OCI-LY1 (cell line): ENCODE data around the gene NEURL3.

Source experiments
- H2AFZ ChIP-seq: fragments of 200-600 bp; sonication (generic), shearing (Covaris generic); 2 replicates; pipeline ENCODE4 v1.6.0; 2014; ENCODE audit warnings: antibody characterized with exemption, mild to moderate bottlenecking, low read length
- H3F3A ChIP-seq: fragments of 200-600 bp; sonication (generic), shearing (Covaris generic); 2 replicates; pipeline ENCODE4 v1.6.0; 2014; ENCODE audit warnings: mild to moderate bottlenecking, antibody characterized with exemption, low read length, moderate library complexity; ENCODE audit not compliant: insufficient read depth
- H3K27ac ChIP-seq: fragments of 200-600 bp; sonication (generic); 2 replicates; pipeline ENCODE4 v1.5.1; 2014; ENCODE audit warnings: low read length, mixed run types, mild to moderate bottlenecking, low read depth; ENCODE audit not compliant: poor library complexity, severe bottlenecking
- H3K27me3 ChIP-seq: fragments of 200-600 bp; sonication (generic); 2 replicates; pipeline ENCODE4 v1.6.0; 2014; ENCODE audit warnings: antibody characterized with exemption, mild to moderate bottlenecking, low read length, moderate library complexity; ENCODE audit not compliant: insufficient read depth
- H3K36me3 ChIP-seq: fragments of 200-600 bp; sonication (generic); 2 replicates; pipeline ENCODE4 v1.6.1; 2014; ENCODE audit warnings: mild to moderate bottlenecking, antibody characterized with exemption, low read length, moderate library complexity, mixed read lengths; ENCODE audit not compliant: insufficient read depth
- H3K4me1 ChIP-seq: fragments of 200-600 bp; sonication (generic); 2 replicates; pipeline ENCODE4 v1.5.1; 2014; ENCODE audit warnings: mild to moderate bottlenecking, low read length, moderate library complexity; ENCODE audit not compliant: insufficient read depth, severe bottlenecking
- H3K4me2 ChIP-seq: fragments of 200-600 bp; sonication (generic), shearing (Covaris generic); 2 replicates; pipeline ENCODE4 v1.6.1; 2014; ENCODE audit warnings: low read length
- H3K4me3 ChIP-seq: fragments of 200-600 bp; sonication (generic); 2 replicates; pipeline ENCODE4 v1.5.1; 2014; ENCODE audit warnings: low read length, low read depth, mild to moderate bottlenecking, mixed read lengths; ENCODE audit not compliant: poor library complexity, severe bottlenecking
- H3K79me2 ChIP-seq: fragments of 200-600 bp; shearing (Covaris generic); 2 replicates; pipeline ENCODE4 v1.6.1; 2016; ENCODE audit warnings: mixed run types, low read length, mixed read lengths; ENCODE audit not compliant: insufficient read depth
- H3K9ac ChIP-seq: fragments of 200-600 bp; sonication (generic), shearing (Covaris generic); 2 replicates; pipeline ENCODE4 v1.6.1; 2014; ENCODE audit warnings: mild to moderate bottlenecking, low read length, mixed read lengths
- H3K9me2 ChIP-seq: fragments of 200-600 bp; sonication (generic), shearing (Covaris generic); 2 replicates; pipeline ENCODE4 v1.6.1; 2014; ENCODE audit warnings: low read depth, mild to moderate bottlenecking, low read length, mixed read lengths
- H3K9me3 ChIP-seq: fragments of 200-600 bp; shearing (Covaris generic); 2 replicates; pipeline ENCODE4 v1.6.1; 2014; ENCODE audit warnings: low read length, mixed read lengths
- H4K20me1 ChIP-seq: fragments of 200-600 bp; sonication (generic), shearing (Covaris generic); 2 replicates; pipeline ENCODE4 v1.6.0; 2016; ENCODE audit warnings: mild to moderate bottlenecking, low read length; ENCODE audit not compliant: insufficient read depth
- CTCF ChIP-seq: fragments of 200-600 bp; sonication (generic), shearing (Covaris generic); IDR thresholded peaks from 2 replicates; pipeline ENCODE4 v1.5.1; 2017; ENCODE audit warnings: mild to moderate bottlenecking, antibody characterized with exemption, low read length, moderate library complexity, mixed read lengths
- EZH2 ChIP-seq: fragments of 200-600 bp; sonication (generic), shearing (Covaris generic); IDR thresholded peaks from 2 replicates; pipeline ENCODE4 v1.8.0; 2017; ENCODE audit warnings: borderline replicate concordance, mixed run types, mild to moderate bottlenecking, antibody characterized with exemption, low read length, moderate library complexity, mixed read lengths

Gene NEURL3

GRCh38 chr2:96484091-96484490, 21.1 kb downstream of the NEURL3 start:
- no peaks in the 10 kb centered on the region for H4K20me1 ChIP-seq
- no peak overlapping the region for H3K4me2 ChIP-seq
- no peaks in the 10 kb centered on the region for H3K9me2 ChIP-seq
- H3K27me3 ChIP-seq: no peaks in the 10 kb centered on the region
- no peaks in the 10 kb centered on the region for H3K4me1 ChIP-seq
- H3K4me3 ChIP-seq: no peak overlapping the region
- no peaks in the 10 kb centered on the region for H3K9me3 ChIP-seq
- no peaks in the 10 kb centered on the region for H3F3A ChIP-seq
- no peaks in the 10 kb centered on the region for H3K79me2 ChIP-seq
- H2AFZ ChIP-seq: no peak overlapping the region
- no peaks in the 10 kb centered on the region for H3K36me3 ChIP-seq
- no peak for TF ChIP-seq EZH2
- H3K27ac ChIP-seq: no peak overlapping the region
- no peak overlapping the region for H3K9ac ChIP-seq

GRCh38 chr2:96477458-96477857, 27.7 kb downstream of the NEURL3 start:
- Histone ChIP-seq H3K4me1 (no peaks in the 10 kb centered on the region), H2AFZ (no peak overlapping the region), H3K79me2 (no peaks in the 10 kb centered on the region), H3K4me2 (no peak overlapping the region), H3K9ac (no peak overlapping the region), H4K20me1 (no peaks in the 10 kb centered on the region), H3K9me2 (no peaks in the 10 kb centered on the region), H3K4me3 (no peak overlapping the region), H3K27me3 (no peaks in the 10 kb centered on the region), H3K9me3 (no peaks in the 10 kb centered on the region), H3F3A (no peaks in the 10 kb centered on the region), H3K36me3 (no peaks in the 10 kb centered on the region), H3K27ac (no peak overlapping the region)
- TF ChIP-seq CTCF (no peak), EZH2 (no peak)

- no peaks in the 10 kb centered on the region for H3F3A ChIP-seq
- H3K27me3 ChIP-seq: no peaks in the 10 kb centered on the region
- H3K36me3 ChIP-seq: no peaks in the 10 kb centered on the region
- H3K9me2 ChIP-seq: no peaks in the 10 kb centered on the region
- no peaks in the 10 kb centered on the region for H3K9me3 ChIP-seq
- H3K4me1 ChIP-seq: no peaks in the 10 kb centered on the region
- no peaks in the 10 kb centered on the region for H4K20me1 ChIP-seq
- TF ChIP-seq EZH2: no peak
- no peak overlapping the region for H3K9ac ChIP-seq
- H2AFZ ChIP-seq: no peak overlapping the region
- no peak overlapping the region for H3K4me2 ChIP-seq
- no peaks in the 10 kb centered on the region for H3K79me2 ChIP-seq
- H3K27ac ChIP-seq: no peak overlapping the region
- no peak overlapping the region for H3K4me3 ChIP-seq
Observed at GRCh38 chr2:96471772-96472171, 33.4 kb downstream of the NEURL3 start.

GRCh38 chr2:96470636-96471035, 34.5 kb downstream of the NEURL3 start:
- Histone ChIP-seq H3K36me3 (no peaks in the 10 kb centered on the region), H3K4me1 (no peaks in the 10 kb centered on the region), H3K4me2 (no peak overlapping the region), H3K9me2 (no peaks in the 10 kb centered on the region), H2AFZ (no peak overlapping the region), H3F3A (no peaks in the 10 kb centered on the region), H4K20me1 (no peaks in the 10 kb centered on the region), H3K4me3 (no peak overlapping the region), H3K9me3 (no peaks in the 10 kb centered on the region), H3K27ac (no peak overlapping the region), H3K27me3 (no peaks in the 10 kb centered on the region), H3K9ac (no peak overlapping the region), H3K79me2 (no peaks in the 10 kb centered on the region)
- TF ChIP-seq EZH2: no peak
- TF ChIP-seq CTCF: peak; percentile 33; the same call in 1 of the 2 replicates
